Heart left ventricle (tissue), 13 donors: ENCODE results near the gene KANSL1.

Source experiments
- POLR2A ChIP-seq, 2 donors: fragments of 450-650 bp; IDR thresholded peaks; one replicate each; pipeline ENCODE4 v1.6.1; 2017; ENCODE audit warnings: antibody characterized with exemption in 2 of 2, mild to moderate bottlenecking in 2 of 2, moderate library complexity in 2 of 2
- TF ChIP-seq, protein P1 (sequence below), 12 donors: fragments of 200-600 bp; sonication (generic) in 4 of 12; IDR thresholded peaks; one replicate each; pipeline versions ENCODE4 v1.5.0 to v1.8.0; 2018 to 2022; ENCODE audit warnings: antibody characterized with exemption in 12 of 12, mild to moderate bottlenecking in 5 of 12
- donor health status: ischemic (EF 13 %, LVEDD 7.1; RV severe dilation, severe dysfunction).
- donor health status: DM: no; HTN: yes; CAD: no.
- donor health status: DM: no; HTN: no; CAD: no.
- donor health status: ischemic (EF 25% LVEDD 6.9; RV normal size, moderate dysfunction).
- donor health status: ischemic (EF 25% LVEDD 5.7; RV mildly dilated, moderate dysfunction).
- donor health status: ischemic (EF 35%, LVEDD 5.7; RV mildly dilated, moderate dysfunction).
- donor health status: nonischemic (EF 11% LVEDD 7.7; RV severe dilation, severe dysfunction).
- donor health status: DM: yes; HTN: yes; CAD: no.
- donor health status: PGD.
- donor health status: ischemic (EF 29% LVEDD 5.4; RV normal size, mild dysfunction).
- donor health status: nonischemic (EF 23%, LVEDD 6.1; RV moderate dilation, normal function).

GRCh38 chr17:45984368-45984767, 208.9 kb downstream of the KANSL1 start:
- TF ChIP-seq, protein P1, sequence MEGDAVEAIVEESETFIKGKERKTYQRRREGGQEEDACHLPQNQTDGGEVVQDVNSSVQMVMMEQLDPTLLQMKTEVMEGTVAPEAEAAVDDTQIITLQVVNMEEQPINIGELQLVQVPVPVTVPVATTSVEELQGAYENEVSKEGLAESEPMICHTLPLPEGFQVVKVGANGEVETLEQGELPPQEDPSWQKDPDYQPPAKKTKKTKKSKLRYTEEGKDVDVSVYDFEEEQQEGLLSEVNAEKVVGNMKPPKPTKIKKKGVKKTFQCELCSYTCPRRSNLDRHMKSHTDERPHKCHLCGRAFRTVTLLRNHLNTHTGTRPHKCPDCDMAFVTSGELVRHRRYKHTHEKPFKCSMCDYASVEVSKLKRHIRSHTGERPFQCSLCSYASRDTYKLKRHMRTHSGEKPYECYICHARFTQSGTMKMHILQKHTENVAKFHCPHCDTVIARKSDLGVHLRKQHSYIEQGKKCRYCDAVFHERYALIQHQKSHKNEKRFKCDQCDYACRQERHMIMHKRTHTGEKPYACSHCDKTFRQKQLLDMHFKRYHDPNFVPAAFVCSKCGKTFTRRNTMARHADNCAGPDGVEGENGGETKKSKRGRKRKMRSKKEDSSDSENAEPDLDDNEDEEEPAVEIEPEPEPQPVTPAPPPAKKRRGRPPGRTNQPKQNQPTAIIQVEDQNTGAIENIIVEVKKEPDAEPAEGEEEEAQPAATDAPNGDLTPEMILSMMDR (IDR thresholded peaks at IDR 0.05) = no peak
- no peak for TF ChIP-seq POLR2A (IDR thresholded peaks at IDR 0.05)
